EH (cell line): ENCODE measurements around the gene NT5C3B.
"Not testable (repeated sequence)": the region's sequence is repeated elsewhere in the genome, so short reads cannot be mapped to it uniquely, and the experiment has no call there.

ENCODE experiments used
- DNase-seq: peaks from one replicate; pipeline ENCODE4 v3.0.0-alpha.2; 2015; ENCODE audit warnings: low read depth

The NT5C3B gene

DNA sequence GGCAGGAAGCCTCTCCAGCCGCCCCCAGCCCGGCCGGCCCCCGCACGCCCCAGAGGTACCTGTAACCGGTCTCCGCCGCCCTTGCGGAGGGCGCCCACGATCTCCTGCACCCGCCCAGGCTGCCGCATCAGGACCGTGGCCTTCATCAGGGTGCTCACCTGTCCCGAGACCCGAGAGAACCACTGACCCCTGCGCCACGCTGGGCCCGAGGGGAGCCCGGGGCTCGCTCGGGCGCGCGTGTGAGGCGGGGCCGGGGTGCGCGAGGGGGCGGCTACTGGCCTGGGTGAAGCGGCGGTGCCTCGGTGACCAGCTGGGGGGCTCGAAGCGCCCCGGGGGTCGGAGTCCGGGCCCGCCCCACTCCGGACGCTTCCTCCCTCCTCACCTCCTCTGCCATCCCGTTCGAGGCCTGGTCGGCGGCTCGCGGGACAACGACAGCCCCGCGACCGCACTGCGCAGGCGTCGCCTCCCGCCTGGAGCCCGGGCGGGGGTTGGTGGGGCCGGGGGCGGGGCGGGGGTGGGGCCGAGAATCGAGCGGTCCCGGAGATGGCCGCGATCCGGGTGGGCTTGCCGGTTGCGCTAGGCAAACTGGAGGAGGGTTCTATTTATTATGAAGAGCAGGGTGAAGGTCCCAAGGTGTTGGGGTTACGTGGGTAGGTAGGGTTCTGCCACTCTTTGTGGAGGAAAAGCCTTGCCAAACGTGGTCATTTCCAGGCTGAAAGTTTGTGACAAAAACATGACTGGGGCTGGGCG is at the start of gene NT5C3B:
Gene NT5C3B, minus strand, starts transcription at position 433 of the 750 bp plus-strand sequence. Its CDS starts 39 bp downstream, at position 394.
- DNase-seq: peak; percentile 73

DNA sequence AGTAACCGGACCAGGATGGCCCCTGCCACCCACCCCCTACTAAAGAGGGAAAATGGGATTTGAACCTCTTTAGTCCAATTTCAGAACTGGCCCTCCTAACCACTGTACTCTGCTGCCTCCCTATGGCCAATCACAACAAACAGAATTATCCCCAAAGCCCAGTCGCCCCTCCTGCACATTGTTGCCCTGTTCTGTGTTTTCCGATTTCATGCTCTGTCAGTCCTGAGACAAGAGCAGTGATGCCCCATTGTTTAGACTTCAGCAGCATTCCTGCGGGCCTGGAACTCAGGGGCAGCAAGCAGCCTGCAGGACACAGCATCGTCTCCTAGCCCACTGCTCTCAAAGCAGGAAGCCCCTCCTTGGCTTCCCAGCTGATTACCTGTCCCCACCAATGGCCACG is 49.7 kb upstream of the NT5C3B start:
- DNase-seq: no peak

DNA sequence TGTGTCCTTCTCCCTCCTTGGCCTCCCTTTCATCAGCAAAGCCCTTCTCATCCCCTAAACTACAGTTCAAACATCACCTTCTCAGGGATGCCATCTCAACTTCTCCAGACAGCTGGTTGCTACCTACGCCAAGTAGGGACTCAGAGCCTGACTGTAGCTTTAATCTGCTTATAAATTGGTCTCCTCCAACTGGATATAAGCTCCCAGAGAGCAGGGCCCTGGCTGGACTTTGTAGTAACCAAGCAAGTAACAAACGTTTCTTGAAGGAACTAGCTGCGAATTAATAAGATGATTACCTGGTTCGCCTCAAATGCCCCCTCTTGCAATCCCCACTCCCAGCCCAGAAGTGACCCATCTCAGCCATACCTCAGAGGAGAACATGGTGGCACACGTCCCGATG is 46.7 kb upstream of the NT5C3B start:
- DNase-seq: no peak

DNA sequence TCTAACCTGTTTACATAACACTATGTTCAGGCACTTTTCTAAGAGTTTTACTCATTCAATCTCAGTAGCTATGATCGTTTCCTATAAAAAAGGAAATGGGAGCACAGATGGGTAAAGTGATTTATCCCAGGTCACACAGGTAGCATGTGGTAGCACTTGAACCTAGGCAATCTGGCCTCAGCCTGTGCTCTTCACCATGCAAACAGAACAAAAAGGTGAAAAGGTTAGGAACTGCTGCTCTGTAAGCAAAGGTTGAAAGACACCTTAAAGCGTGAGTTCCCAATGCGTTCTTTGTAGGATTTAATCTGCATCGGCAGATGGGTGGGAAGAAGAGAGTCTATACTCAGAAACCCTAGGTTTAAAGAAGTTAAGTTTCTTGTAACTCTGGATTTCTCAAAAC is 44.1 kb upstream of the NT5C3B start:
- no peak for DNase-seq

DNA sequence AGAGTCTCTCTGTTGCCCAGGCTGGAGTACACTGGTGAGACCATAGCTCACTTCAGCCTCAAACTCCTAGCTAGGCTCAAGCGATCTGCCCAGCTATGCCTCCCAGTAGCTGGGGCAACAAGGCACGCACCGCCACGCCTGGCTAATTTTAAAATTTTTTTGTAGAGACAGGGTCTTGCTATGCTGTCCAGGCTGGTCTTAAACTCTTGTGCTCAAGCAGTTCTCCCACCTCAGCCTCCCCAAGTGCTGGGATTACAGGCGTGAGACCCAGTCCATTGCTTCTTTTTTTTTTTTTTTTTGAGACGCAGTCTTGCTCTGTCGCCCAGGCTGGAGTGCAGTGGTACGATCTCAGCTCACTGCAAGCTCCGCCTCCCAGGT is 38.2 kb upstream of the NT5C3B start:
- DNase-seq: not testable (repeated sequence)

DNA sequence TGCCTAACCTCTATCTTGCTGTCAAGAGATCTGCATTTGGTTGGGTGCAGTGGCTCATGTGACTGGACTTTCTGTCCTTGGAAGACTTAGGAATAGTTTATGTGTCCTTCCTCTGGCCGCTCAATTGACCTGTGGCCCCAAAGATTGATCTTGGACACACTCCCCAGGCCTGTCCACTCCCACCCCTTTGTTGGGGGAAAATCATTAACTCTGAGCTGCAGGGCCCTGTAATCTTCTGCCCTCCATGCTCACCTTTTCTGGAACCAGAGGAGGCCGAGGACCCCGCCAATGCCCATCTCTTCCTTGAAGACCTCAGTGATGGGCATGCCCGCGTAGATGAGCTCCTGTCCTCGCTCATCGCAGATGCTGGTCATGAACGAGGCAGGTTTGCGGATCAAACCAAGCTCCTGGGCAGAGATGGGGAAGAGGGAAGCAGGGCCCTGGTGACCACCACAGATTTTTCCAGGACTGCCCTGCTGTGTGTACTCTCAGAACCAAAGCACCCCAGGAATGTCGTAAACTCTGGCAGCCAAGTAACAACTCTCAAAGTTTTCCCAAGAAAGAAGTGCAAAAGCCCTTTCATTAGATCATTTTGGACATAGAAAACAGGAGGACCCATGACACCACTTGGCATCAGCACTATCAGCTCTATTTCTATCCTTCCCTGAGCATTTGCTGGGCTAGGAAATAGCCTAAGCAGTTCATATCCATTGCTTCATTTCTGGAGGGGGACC is 37.7 kb upstream of the NT5C3B start:
- peak; percentile 68 for DNase-seq

DNA sequence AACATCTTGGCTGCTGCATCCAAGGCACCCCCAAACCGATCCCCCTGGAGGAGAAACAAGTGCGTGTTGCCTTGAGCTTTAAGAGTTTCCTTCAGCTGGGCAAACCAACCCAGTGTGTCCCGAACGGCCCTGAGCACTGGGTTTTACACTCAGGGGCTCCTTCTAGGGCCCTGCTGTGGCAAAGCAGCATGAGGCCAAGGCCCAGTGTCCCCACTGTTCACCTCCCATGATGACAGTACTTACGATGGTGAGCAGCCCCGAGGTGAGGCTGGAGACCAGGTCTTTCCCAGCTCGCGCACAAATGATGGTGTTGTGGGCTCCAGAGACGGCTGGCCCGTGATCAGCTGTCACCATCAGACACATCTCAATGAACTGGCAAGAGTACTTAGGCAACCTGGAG is 35.8 kb upstream of the NT5C3B start:
- DNase-seq: no peak

DNA sequence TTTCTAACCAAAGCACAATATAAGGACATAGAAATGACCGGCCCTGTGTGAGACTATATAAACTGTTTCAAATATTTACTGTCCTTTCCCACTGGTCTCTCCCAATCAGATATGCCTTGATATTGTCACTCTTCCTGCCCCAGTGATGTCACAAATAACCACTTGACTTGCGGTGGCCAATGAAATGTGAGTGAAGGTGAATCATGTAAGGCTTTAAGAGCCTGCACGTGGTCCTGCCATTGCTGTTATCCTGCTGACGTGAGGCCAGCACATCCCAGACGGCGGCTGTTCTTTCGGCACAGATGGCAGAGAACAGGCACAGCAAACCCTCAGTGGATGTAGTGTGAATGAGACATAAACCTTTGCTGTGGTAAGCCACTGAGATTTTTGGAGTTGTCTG is 34.6 kb upstream of the NT5C3B start:
- DNase-seq: no peak

DNA sequence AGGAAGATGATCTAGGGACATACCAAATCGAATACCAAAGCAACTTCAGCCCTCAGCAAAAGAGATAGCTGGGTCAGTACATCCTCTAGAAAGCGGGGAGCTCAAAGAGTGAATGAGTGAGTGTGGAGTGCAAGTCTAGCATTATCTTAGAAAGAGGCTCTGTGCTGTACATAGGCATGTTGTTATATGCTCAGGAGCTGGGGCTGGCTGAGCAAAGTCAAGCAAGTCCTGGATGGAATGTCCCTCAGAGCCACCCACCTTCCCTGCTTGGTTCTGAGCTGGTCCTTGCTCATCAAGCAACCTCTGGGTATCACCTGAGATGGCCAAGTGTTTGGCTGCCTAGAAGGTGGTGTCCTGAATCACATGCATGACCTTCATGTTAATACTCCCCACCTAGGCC is 34.1 kb upstream of the NT5C3B start:
- no peak for DNase-seq

DNA sequence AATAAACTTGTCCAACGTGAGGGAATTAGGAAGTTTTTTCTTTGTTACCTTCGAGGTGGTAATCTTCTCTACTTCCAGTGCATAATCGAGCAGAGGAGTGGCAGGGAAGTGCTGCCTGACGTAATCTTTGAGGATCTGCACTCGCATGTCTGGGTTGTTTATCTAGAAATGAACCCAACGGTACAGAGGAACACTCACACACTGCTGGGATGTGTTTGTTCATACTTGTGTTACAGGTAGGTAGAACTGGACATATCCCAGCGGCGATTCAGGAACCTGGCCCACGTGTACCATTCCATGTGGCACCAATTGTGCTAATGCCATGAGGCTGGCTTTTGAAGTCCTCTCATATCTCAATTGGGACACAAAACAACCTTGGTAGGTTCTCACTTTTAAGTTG is 33.4 kb upstream of the NT5C3B start:
- no peak for DNase-seq

DNA sequence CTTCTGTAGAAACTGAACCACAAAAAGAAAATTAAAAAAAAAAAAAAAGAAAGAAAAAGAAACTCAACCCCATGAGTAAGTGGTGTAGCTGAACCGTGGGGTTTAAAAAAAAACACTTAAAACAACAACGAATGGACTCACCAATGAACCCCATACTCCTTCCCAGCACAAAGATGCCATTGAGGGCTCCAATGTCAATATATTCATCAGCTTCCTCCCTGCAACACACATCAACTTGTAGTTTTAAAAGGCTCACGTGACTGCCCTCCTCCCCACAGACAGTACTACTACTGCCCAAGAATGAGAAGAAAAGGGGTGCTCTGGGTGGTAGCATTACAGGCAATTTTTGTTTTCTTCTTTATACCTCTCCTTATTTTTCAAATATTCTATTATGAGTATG is 32.5 kb upstream of the NT5C3B start:
- no peak for DNase-seq

DNA sequence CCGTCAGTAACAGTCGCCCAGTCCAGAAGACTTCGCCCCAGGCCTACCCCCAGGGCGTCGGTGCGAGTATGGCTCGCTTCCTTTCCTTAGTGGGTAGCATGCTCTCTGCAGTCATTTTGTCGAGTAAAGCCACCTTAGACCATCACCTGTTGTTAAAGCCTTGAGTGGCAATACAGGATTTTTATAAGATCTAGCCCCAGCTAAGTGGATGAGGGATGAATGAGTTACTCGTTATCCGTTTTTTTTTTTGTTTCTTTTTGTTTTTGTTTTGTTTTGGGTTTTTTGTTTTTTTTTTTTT is 29.5 kb upstream of the NT5C3B start:
- DNase-seq: no peak

DNA sequence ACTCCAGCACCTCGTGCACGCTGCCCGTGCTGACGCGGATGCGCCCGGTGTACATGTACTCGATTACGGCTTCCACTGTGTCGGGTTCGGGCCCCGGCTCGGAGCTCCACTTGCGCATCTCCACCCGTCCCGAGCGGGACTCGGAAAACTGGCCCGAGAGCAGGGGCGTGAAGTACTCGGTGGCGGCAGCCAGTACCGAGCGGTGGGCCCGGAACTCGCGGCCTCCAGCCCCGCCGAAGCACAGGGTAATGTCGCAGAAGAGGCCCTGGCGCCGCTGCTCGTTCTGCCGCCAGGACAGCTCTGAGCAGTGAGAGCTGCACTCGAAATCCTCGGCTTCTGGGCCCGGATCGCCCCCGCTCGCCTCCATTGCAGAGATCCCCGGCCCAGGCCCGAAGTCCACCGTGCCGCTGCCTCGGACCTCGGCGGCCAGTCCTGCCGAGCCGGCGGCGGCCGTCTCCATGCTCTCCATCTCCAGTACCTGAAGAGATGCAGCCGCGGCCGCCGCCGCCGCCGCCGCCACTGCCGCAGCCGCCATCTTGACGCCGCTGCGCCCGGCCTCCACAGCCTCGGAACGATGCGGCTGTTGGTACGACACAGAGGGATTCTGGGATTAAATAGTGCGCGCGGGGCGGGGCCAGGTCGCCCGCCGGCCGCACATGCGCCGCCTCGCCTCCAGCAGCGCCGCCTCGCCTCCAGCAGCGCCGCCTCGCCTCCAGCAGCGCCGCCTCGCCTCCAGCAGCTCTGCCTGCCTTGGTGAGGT is 29.0 kb upstream of the NT5C3B start, which contains the start of gene KLHL11:
Gene KLHL11, minus strand, starts transcription at position 588 of the 760 bp plus-strand sequence. Its CDS starts 53 bp downstream, at position 535.
- DNase-seq: peak; percentile 91

DNA sequence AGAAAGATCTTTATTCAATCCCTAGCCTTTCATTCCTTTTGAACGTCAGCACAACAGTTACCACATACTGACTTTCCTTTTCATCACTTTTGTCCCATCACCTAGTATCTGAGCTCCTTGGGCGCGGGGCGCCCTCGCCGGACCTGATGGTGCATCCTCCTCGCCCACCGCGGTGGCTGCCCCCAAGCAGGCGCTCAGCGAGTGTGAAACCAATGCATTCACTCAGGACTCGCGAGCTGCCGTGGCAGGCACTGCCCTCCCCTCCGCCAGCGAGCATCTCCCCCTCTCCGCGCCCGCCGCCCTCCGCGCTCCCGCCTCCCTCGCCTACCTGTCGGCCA is 28.4 kb upstream of the NT5C3B start:
- peak; percentile 9 for DNase-seq

DNA sequence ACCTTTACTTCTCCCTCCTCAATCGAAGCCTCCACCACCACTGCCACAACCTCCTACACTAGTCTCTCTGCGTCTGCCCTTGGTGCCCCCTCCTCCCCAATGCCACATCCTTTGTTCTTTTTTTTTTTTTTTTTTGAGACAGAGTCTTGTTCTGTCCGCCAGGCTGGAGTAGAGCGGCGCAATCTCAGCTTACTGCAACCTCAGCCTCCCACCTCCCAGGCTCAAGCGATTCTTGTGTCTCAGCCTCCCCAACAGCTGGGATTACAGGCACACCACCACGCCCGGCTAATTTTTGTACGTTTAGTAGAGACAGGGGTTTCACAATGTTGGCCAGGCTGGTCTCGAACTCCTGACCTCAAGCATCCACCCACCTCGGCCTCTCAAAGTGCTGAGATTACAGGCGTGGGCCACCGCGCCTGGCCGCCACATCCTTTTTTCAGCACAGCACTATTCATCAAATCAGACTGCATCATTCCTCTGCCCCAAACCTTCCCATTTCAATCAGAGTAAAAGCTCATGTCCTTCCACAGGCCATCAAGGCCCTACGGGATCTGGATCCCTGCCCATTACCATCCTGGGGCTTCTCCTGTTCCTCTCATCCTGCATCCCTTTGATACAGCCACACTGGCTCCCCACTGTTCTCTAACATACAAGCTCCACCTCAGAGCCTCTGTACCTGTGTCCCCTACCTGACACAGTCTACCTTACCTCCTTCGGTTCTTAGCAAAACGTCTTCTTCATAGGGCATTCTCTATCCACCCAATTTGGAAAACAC is 27.2 kb upstream of the NT5C3B start:
- peak; percentile 13 for DNase-seq

DNA sequence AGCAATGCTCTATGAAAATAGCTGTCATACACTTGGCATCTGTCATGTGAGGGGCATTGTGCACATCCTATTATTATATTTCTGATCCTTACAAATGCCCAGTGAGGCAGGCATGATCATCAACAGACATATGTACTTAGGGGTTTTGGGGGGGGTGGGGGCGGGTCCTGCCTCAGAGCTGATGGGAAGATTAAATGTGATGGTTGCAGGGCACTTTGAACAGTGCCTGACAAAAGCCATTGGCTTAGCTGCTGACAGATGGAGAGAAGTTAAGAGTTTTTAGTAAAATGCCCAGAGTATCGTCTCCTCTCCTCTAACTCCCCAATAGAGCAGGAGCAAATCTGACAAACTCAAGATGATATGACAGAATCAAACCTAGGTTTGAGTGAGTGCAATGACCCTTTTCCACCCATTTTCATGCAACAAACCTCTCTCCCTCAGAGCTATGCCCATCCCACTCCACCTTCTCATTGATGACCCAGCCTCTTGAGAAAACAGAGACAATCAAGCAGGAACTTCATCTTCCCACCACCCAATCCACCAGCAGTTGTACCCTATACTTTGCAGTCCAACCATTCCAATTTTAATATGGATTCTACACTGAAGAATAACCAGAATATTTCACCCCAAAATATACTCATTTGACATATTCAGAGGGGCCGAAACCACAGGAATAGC is 24.4 kb upstream of the NT5C3B start:
- no peak for DNase-seq

DNA sequence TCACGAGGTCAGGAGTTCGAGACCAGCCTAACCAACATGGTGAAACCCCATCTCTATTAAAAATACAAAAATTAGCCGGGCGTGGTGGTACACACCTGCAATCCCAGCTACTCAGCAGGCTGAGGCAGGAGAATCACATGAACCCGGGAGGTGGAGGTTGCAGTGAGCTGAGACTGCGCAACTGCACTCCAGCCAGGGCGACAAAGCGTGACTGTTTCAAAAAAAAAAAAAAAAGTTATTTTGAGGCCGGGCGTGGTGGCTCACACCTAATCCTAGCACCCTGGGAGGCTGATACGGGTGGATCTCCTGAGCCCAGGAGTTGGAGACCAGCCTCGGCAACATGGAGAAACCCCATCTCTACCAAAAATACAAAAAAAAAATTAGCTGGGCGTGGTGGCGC is 15.3 kb upstream of the NT5C3B start:
- not testable (repeated sequence) for DNase-seq

DNA sequence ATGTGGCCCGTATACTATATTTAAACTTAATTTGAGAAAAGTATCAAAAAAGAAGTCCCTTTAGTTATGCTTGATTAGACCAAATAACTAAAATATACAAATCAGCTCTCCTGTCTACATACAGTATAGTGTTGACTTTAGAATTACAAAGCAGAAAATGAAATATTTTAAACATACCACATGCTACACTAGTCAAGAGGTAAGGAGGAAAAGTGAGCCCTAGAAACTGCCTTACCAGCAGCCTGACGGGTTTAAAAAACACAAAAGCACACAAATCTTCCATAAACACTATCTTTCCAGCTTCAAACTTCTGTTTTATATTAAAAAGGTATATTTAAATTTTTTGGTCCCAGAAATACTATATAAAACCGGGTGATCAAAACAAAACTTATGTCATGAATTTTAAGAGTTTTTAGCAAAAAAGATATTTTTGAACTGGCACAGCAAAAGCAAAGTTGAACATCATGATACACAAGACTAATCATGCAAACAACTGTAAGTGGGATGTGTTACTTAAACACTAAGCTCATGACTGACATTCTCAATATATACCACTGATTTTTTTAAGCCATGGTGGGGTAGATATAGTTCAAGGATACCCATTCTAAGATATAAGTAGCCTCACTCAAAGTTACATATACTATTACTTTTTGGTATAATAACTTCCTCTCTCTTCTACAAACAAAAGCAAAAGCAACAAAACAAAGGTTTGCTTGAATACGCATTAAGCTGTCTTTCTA is 13.4 kb upstream of the NT5C3B start:
- DNase-seq: no peak

DNA sequence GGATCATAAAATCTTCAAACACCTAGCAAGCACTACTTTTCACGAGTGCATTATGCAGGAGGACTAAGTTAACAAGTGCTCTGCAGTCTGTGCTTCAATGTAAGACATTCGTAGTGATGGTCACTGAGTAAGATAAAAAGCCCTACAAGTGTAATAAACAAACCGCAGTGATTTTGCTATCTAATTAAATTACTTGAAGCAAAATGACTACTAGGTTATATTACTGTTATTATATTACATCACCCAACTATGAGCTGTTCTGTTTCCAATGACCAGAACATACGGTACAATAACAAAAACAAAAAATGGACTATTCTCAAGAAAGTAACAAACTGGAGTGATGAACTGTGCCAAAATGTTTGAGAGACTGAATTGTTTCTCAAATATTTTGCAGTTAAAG is 12.8 kb upstream of the NT5C3B start:
- DNase-seq: peak; percentile 44

DNA sequence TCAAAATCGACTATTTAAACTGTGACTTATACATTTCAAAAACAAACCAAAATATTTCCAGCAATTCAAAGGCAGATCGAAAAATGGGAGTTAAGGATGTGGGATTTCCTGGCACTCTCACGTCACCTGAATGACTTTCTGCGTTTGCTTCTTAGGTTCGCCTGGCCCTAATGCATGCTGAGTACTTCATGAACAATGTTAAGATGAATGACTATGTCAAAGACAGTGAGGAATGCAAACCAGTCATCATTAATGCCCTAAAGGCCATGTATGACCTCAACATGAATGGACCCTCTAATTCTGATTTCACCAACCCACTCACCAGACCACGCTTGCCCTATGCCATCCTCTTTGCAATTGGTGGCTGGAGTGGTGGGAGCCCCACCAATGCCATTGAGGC is 8.9 kb upstream of the NT5C3B start:
- peak; percentile 35 for DNase-seq

DNA sequence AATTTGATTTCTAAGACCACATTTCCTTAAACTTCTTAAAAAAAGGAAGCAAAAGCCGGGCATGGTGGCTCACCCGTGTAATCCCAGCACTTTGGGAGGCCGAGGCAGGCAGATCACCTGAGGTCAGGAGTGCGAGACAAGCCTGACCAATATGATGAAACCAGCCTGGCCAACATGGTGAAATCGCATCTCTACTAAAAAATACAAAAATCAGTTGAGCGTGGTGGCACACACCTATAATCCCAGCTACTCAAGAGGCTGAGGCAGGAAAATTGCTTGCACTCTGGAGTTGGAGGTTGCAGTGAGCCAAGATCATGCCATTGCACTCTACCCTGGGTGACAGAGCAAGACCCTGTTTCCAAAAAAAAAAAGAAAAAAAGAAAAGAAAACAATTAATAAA is 4.7 kb upstream of the NT5C3B start:
- not testable (repeated sequence) for DNase-seq
